ENCODE results near the gene DNAH8. TPM values are rescaled to one million over a fixed set of nuclear protein-coding genes. Genes with fewer than 3 reads are reported as not detected.

DNAH8 gene
- total RNA-seq, 1 donor from 2014 or later = 14.6 TPM

DNA sequence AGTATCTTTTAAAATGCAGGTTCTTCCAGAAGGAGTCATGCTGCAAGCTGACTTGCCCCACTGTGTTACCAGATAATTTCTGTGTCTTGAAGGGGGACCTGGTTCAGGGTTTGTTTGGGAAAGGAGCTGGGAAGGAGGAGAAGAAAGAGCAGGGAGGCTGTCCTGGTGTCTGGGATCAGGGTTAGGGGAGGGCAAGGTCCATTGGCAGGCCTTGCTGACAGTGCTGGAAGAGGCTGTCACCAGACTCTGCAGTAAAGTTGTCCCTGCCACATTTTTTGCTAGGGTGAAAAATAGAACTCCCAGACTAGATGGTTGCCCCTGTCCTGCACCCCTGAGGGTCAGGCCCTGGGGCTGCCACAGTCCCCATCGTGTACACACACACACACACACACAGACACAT lies 348.4 kb downstream of the DNAH8 start:
- peaks cover 0 to 60% (median 38%) of the 10 kb centered on the region in 3 donors for H3K27me3 ChIP-seq (ENCODE audit: control insufficient read depth in 3 of 3, insufficient read depth in 3 of 3, low read length in 3 of 3)
- no peak overlapping the region for H3K9ac ChIP-seq (ENCODE audit: low read depth in 1 of 3, low read length in 3 of 3)
- no peak overlapping the region for H3K27ac ChIP-seq (ENCODE audit: low read depth, low read length)
- no peaks in the 10 kb centered on the region for H3K36me3 ChIP-seq (ENCODE audit: control insufficient read depth in 3 of 3, insufficient read depth in 3 of 3, low read length in 3 of 3)
- no peaks in the 10 kb centered on the region for H3K9me3 ChIP-seq (ENCODE audit: control insufficient read depth in 3 of 3, low read length in 3 of 3)
- no peaks in the 10 kb centered on the region for H3K4me1 ChIP-seq (ENCODE audit: control insufficient read depth in 3 of 3, insufficient read depth in 3 of 3, low read length in 3 of 3)
- no peak overlapping the region for H3K4me3 ChIP-seq (ENCODE audit: low read length in 3 of 3)

- peaks cover 0 to 48% (median 23%) of the 10 kb centered on the region in 3 donors for H3K27me3 ChIP-seq (ENCODE audit: control insufficient read depth in 3 of 3, insufficient read depth in 3 of 3, low read length in 3 of 3)
These were observed 350.4 kb downstream of the DNAH8 start for GRCh38 chr6:39065561-39065960.

DNA sequence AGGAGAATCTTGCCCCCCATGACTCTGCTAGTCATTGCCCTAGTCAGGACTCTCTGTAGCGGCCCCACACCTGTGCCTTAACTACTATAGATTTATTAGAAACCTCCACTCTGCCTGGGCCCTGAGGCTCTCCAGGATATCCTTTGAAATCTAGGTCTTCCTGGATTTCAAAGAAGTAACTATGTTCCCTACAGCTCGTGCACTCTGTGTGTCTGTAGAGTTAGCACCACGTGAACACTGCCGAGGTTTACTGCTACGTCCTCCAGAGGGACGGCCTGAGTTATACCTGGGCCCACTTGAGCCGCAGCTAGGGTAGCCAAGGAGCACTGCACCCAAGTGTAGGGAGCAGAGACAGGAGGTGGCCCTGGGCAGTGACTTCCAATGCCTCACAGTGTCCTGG lies 353.3 kb downstream of the DNAH8 start:
- Histone ChIP-seq H3K4me3 (ENCODE audit: low read length in 3 of 3) (no peak overlapping the region), H3K4me1 (ENCODE audit: control insufficient read depth in 3 of 3, insufficient read depth in 3 of 3, low read length in 3 of 3) (no peaks in the 10 kb centered on the region), H3K27me3 (ENCODE audit: control insufficient read depth in 3 of 3, insufficient read depth in 3 of 3, low read length in 3 of 3) (peaks cover 0 to 33% (median 6%) of the 10 kb centered on the region in 3 donors), H3K27ac (ENCODE audit: low read depth, low read length) (no peak overlapping the region), H3K36me3 (ENCODE audit: control insufficient read depth in 3 of 3, insufficient read depth in 3 of 3, low read length in 3 of 3) (no peaks in the 10 kb centered on the region), H3K9me3 (ENCODE audit: control insufficient read depth in 3 of 3, low read length in 3 of 3) (no peaks in the 10 kb centered on the region), H3K9ac (ENCODE audit: low read depth in 1 of 3, low read length in 3 of 3) (no peak overlapping the region)

More at GRCh38 chr6:39065561-39065960, 350.4 kb downstream of the DNAH8 start:
- no peaks in the 10 kb centered on the region for H3K4me1 ChIP-seq (ENCODE audit: control insufficient read depth in 3 of 3, insufficient read depth in 3 of 3, low read length in 3 of 3)
- H3K4me3 ChIP-seq (ENCODE audit: low read length in 3 of 3) = no peak overlapping the region
- H3K9ac ChIP-seq (ENCODE audit: low read depth in 1 of 3, low read length in 3 of 3) = no peak overlapping the region
- no peaks in the 10 kb centered on the region for H3K36me3 ChIP-seq (ENCODE audit: control insufficient read depth in 3 of 3, insufficient read depth in 3 of 3, low read length in 3 of 3)
- no peak overlapping the region for H3K27ac ChIP-seq (ENCODE audit: low read depth, low read length)
- H3K9me3 ChIP-seq (ENCODE audit: control insufficient read depth in 3 of 3, low read length in 3 of 3) = no peaks in the 10 kb centered on the region

- no peak overlapping the region for H3K27ac ChIP-seq (ENCODE audit: low read depth, low read length)
- H3K4me3 ChIP-seq (ENCODE audit: low read length in 3 of 3) = no peak overlapping the region
- no peaks in the 10 kb centered on the region for H3K9me3 ChIP-seq (ENCODE audit: control insufficient read depth in 3 of 3, low read length in 3 of 3)
- H3K9ac ChIP-seq (ENCODE audit: low read depth in 1 of 3, low read length in 3 of 3) = no peak overlapping the region
- H3K36me3 ChIP-seq (ENCODE audit: control insufficient read depth in 3 of 3, insufficient read depth in 3 of 3, low read length in 3 of 3) = no peaks in the 10 kb centered on the region
- no peaks in the 10 kb centered on the region for H3K4me1 ChIP-seq (ENCODE audit: control insufficient read depth in 3 of 3, insufficient read depth in 3 of 3, low read length in 3 of 3)
- peaks cover 0 to 9% (median 0%) of the 10 kb centered on the region in 3 donors for H3K27me3 ChIP-seq (ENCODE audit: control insufficient read depth in 3 of 3, insufficient read depth in 3 of 3, low read length in 3 of 3)
These were observed 357.7 kb downstream of the DNAH8 start for GRCh38 chr6:39072830-39073229.

DNA sequence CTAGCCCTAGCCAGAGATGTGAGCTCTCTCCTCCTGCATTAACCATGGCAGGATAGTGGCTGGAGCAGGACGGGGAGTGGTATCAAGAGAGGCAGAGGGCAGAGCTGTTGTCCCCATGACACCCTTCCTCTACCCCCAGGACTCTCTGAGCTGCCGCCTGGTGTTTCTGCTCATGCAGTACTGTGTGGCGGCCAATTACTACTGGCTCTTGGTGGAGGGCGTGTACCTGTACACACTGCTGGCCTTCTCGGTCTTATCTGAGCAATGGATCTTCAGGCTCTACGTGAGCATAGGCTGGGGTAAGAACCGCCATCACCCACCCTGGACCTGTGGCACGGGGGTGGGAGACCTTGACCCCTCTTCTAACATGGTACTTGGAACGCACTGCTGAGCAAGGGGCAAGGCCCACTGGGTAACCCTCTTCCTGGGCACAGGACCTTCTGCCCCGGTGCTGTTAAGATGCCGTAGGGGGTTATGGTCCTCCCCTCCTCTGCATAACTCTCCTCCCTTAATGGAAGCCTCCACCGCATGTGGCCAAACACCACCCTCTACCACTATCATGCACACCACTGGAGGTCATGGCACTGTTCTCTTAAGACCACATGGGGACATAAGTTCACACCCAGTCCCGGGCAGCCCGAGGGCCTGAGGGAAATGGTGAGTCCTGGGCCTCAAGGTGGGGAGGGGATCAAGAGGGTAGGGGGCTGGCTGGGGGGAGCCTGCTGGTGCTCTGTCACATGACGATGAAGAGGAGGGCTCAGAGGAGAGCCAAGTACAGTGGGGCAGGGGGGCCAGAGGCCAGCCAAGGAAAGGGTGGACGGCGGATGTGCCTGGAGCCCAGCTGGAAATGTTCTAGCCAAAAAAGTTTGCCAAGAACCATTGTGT lies 358.6 kb downstream of the DNAH8 start:
- Histone ChIP-seq H3K9me3 (ENCODE audit: control insufficient read depth in 3 of 3, low read length in 3 of 3) (no peaks in the 10 kb centered on the region), H3K4me1 (ENCODE audit: control insufficient read depth in 3 of 3, insufficient read depth in 3 of 3, low read length in 3 of 3) (no peaks in the 10 kb centered on the region), H3K4me3 (ENCODE audit: low read length in 3 of 3) (no peak overlapping the region), H3K27ac (ENCODE audit: low read depth, low read length) (no peak overlapping the region), H3K9ac (ENCODE audit: low read depth in 1 of 3, low read length in 3 of 3) (no peak overlapping the region), H3K36me3 (ENCODE audit: control insufficient read depth in 3 of 3, insufficient read depth in 3 of 3, low read length in 3 of 3) (no peaks in the 10 kb centered on the region), H3K27me3 (ENCODE audit: control insufficient read depth in 3 of 3, insufficient read depth in 3 of 3, low read length in 3 of 3) (peaks cover 0 to 10% (median 0%) of the 10 kb centered on the region in 3 donors)

DNA sequence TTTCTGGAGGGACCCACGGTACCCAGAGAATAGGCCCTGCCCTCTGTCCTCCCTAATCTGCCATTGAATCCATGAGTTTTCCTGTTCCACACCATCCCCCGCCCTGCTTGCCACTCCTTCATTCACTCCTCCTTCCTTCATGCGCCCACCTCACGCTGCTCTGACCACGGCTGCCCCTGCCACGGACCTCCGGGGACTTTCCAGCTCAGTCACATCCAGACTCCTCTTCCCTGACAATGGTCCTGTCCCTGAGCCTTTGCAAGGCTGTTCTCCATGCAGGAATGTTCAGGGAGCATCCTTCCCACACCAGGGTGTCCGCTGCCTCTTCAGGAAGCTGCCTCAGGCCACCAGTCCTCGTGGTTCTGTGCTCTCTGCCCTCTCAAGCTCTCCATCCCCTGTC lies 359.4 kb downstream of the DNAH8 start:
- Histone ChIP-seq H3K27me3 (ENCODE audit: control insufficient read depth in 3 of 3, insufficient read depth in 3 of 3, low read length in 3 of 3) (peaks cover 0 to 10% (median 0%) of the 10 kb centered on the region in 3 donors), H3K4me3 (ENCODE audit: low read length in 3 of 3) (no peak overlapping the region), H3K9me3 (ENCODE audit: control insufficient read depth in 3 of 3, low read length in 3 of 3) (no peaks in the 10 kb centered on the region), H3K9ac (ENCODE audit: low read depth in 1 of 3, low read length in 3 of 3) (no peak overlapping the region), H3K36me3 (ENCODE audit: control insufficient read depth in 3 of 3, insufficient read depth in 3 of 3, low read length in 3 of 3) (no peaks in the 10 kb centered on the region), H3K4me1 (ENCODE audit: control insufficient read depth in 3 of 3, insufficient read depth in 3 of 3, low read length in 3 of 3) (no peaks in the 10 kb centered on the region), H3K27ac (ENCODE audit: low read depth, low read length) (no peak overlapping the region)

GRCh38 chr6:39075010-39075686 lies 360.0 kb downstream of the DNAH8 start:
- no peak overlapping the region for H3K9ac ChIP-seq (ENCODE audit: low read depth in 1 of 3, low read length in 3 of 3)
- H3K36me3 ChIP-seq (ENCODE audit: control insufficient read depth in 3 of 3, insufficient read depth in 3 of 3, low read length in 3 of 3) = no peaks in the 10 kb centered on the region
- no peaks in the 10 kb centered on the region for H3K9me3 ChIP-seq (ENCODE audit: control insufficient read depth in 3 of 3, low read length in 3 of 3)
- H3K4me3 ChIP-seq (ENCODE audit: low read length in 3 of 3) = no peak overlapping the region
- H3K27ac ChIP-seq (ENCODE audit: low read depth, low read length) = no peak overlapping the region
- H3K27me3 ChIP-seq (ENCODE audit: control insufficient read depth in 3 of 3, insufficient read depth in 3 of 3, low read length in 3 of 3) = peaks cover 0 to 10% (median 0%) of the 10 kb centered on the region in 3 donors
- no peaks in the 10 kb centered on the region for H3K4me1 ChIP-seq (ENCODE audit: control insufficient read depth in 3 of 3, insufficient read depth in 3 of 3, low read length in 3 of 3)

GRCh38 chr6:39075807-39076622 lies 360.9 kb downstream of the DNAH8 start:
- H3K4me1 ChIP-seq (ENCODE audit: control insufficient read depth in 3 of 3, insufficient read depth in 3 of 3, low read length in 3 of 3) = no peaks in the 10 kb centered on the region
- no peak overlapping the region for H3K9ac ChIP-seq (ENCODE audit: low read depth in 1 of 3, low read length in 3 of 3)
- H3K9me3 ChIP-seq (ENCODE audit: control insufficient read depth in 3 of 3, low read length in 3 of 3) = no peaks in the 10 kb centered on the region
- H3K36me3 ChIP-seq (ENCODE audit: control insufficient read depth in 3 of 3, insufficient read depth in 3 of 3, low read length in 3 of 3) = no peaks in the 10 kb centered on the region
- H3K27me3 ChIP-seq (ENCODE audit: control insufficient read depth in 3 of 3, insufficient read depth in 3 of 3, low read length in 3 of 3) = peaks cover 0 to 14% (median 0%) of the 10 kb centered on the region in 3 donors
- no peak overlapping the region for H3K27ac ChIP-seq (ENCODE audit: low read depth, low read length)
- no peak overlapping the region for H3K4me3 ChIP-seq (ENCODE audit: low read length in 3 of 3)

DNA sequence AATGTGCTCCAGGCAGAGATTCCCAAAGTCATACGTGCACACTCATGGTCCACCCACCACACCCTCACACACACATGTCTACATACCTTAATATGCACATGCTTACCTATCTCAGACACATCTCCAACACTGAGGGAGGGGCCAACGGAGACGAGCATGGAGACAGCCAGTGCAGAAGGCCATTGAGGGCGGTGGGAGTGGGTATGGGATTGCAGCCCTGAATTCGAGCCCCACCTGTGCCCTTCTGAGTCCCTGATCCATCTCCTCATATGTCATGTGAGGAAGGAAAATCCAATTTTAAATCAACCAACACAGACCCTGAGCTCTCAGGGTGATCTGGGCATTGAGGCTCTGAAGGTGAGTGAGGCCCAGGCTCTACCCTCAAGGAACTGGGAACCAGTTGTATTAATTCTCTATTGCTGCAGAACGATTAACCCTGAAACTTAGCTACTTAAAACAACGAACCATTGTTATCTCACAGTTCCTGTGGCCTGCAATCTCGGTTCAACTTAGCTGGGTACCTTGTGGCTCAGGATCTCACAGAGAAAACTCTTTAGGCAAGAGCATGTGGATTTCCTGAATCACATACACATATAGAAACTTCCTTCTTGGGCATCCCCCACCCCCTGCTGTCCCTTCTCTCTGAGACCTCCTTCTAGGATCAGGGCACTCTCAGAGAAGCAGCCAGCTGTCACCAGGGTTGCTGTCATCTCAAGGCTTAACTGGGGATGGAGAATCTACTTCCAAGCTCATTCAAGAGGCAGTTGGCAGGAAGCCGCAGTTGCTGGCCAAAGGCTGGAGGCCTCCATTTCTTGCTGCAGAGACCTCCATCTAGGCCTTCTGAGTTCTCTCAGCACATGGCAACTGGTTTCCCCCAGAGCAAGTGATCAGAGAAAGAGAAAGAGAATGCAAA lies 361.8 kb downstream of the DNAH8 start:
- Histone ChIP-seq H3K9ac (ENCODE audit: low read depth in 1 of 3, low read length in 3 of 3) (no peak overlapping the region), H3K27me3 (ENCODE audit: control insufficient read depth in 3 of 3, insufficient read depth in 3 of 3, low read length in 3 of 3) (peaks cover 0 to 14% (median 0%) of the 10 kb centered on the region in 3 donors), H3K4me3 (ENCODE audit: low read length in 3 of 3) (no peak overlapping the region), H3K36me3 (ENCODE audit: control insufficient read depth in 3 of 3, insufficient read depth in 3 of 3, low read length in 3 of 3) (no peaks in the 10 kb centered on the region), H3K9me3 (ENCODE audit: control insufficient read depth in 3 of 3, low read length in 3 of 3) (no peaks in the 10 kb centered on the region), H3K27ac (ENCODE audit: low read depth, low read length) (no peak overlapping the region), H3K4me1 (ENCODE audit: control insufficient read depth in 3 of 3, insufficient read depth in 3 of 3, low read length in 3 of 3) (no peaks in the 10 kb centered on the region)

Measured in skeletal muscle tissue (tissue), 4 donors.